GM21723 (cell line): ENCODE measurements around the gene MBNL1.
"Not testable (repeated sequence)": the region's sequence is repeated elsewhere in the genome, so short reads cannot be mapped to it uniquely, and the experiment has no call there.

Source experiments
- ATAC-seq: cut with Tn5 transposase; IDR thresholded peaks from one replicate; pipeline ENCODE4 v1.9.1; 2021; ENCODE audit warnings: mild to moderate bottlenecking, moderate library complexity; ENCODE audit not compliant: unreplicated experiment

MBNL1 gene

GRCh38 chr3:152438706-152439105, 170.0 kb downstream of the MBNL1 start:
- ATAC-seq, result no peak

GRCh38 chr3:152440243-152440642, 171.5 kb downstream of the MBNL1 start:
- not testable (repeated sequence) for ATAC-seq

GRCh38 chr3:152443212-152444023, 174.7 kb downstream of the MBNL1 start:
- peak; percentile 45 for ATAC-seq

- ATAC-seq, result no peak
Observed at GRCh38 chr3:152444029-152444641, 175.4 kb downstream of the MBNL1 start.

GRCh38 chr3:152445212-152445611, 176.5 kb downstream of the MBNL1 start:
- no peak for ATAC-seq

GRCh38 chr3:152446495-152446894, 177.8 kb downstream of the MBNL1 start:
- ATAC-seq, result no peak

GRCh38 chr3:152447511-152447910, 178.8 kb downstream of the MBNL1 start:
- ATAC-seq, result no peak

- ATAC-seq, result no peak
Observed at GRCh38 chr3:152448091-152448490, 179.4 kb downstream of the MBNL1 start.

- ATAC-seq, result no peak
Observed at GRCh38 chr3:152452318-152452717, 183.6 kb downstream of the MBNL1 start.

GRCh38 chr3:152454076-152454875, 185.5 kb downstream of the MBNL1 start:
- ATAC-seq, result no peak

- no peak for ATAC-seq
Observed at GRCh38 chr3:152455989-152456388, 187.3 kb downstream of the MBNL1 start.

- no peak for ATAC-seq
Observed at GRCh38 chr3:152457500-152458375, 189.0 kb downstream of the MBNL1 start.

GRCh38 chr3:152458376-152459117, 189.8 kb downstream of the MBNL1 start:
- no peak for ATAC-seq

- no peak for ATAC-seq
Observed at GRCh38 chr3:152459118-152459515, 190.4 kb downstream of the MBNL1 start.

- ATAC-seq, result no peak
Observed at GRCh38 chr3:152459572-152459971, 190.8 kb downstream of the MBNL1 start.

- ATAC-seq, result no peak
Observed at GRCh38 chr3:152460936-152461335, 192.2 kb downstream of the MBNL1 start.

GRCh38 chr3:152461460-152461859, 192.7 kb downstream of the MBNL1 start:
- ATAC-seq, result no peak

- peak; percentile 57 for ATAC-seq
Observed at GRCh38 chr3:152466784-152467183, 198.1 kb downstream of the MBNL1 start.

GRCh38 chr3:152469248-152470025, 200.7 kb downstream of the MBNL1 start:
- no peak for ATAC-seq
